Activated CD8-positive, alpha-beta memory T cell treated with anti-CD3 and anti-CD28 coated beads for 36 hours (primary cell): Measurements from ENCODE around the gene MAGEA2B. TPM values are rescaled to one million over a fixed set of nuclear protein-coding genes. Genes with fewer than 3 reads are reported as not detected.
"Not testable (repeated sequence)": the region's sequence is repeated elsewhere in the genome, so short reads cannot be mapped to it uniquely, and the experiment has no call there.

Experiments used
- CTCF ChIA-PET: fragments of 350-600 bp; sonication (Branson Sonifier 250); formaldehyde crosslinking; loops from one replicate; lab custom pipeline; 2021; ENCODE audit warnings: antibody characterized with exemption; lab: Charles Lee
- POLR2A ChIA-PET: fragments of 350-600 bp; sonication (Branson Sonifier 250); formaldehyde crosslinking; loops from one replicate; lab custom pipeline; 2021; ENCODE audit warnings: antibody characterized with exemption; lab: Charles Lee
- total RNA-seq, 2 experiments: library from RNA; stranded (reverse); gene quantifications; one replicate each; pipeline ENCODE4 v1.2.3, GENCODE V29; 2021

Gene MAGEA2B, protein sequence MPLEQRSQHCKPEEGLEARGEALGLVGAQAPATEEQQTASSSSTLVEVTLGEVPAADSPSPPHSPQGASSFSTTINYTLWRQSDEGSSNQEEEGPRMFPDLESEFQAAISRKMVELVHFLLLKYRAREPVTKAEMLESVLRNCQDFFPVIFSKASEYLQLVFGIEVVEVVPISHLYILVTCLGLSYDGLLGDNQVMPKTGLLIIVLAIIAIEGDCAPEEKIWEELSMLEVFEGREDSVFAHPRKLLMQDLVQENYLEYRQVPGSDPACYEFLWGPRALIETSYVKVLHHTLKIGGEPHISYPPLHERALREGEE
- not detected for total RNA-seq

DNA sequence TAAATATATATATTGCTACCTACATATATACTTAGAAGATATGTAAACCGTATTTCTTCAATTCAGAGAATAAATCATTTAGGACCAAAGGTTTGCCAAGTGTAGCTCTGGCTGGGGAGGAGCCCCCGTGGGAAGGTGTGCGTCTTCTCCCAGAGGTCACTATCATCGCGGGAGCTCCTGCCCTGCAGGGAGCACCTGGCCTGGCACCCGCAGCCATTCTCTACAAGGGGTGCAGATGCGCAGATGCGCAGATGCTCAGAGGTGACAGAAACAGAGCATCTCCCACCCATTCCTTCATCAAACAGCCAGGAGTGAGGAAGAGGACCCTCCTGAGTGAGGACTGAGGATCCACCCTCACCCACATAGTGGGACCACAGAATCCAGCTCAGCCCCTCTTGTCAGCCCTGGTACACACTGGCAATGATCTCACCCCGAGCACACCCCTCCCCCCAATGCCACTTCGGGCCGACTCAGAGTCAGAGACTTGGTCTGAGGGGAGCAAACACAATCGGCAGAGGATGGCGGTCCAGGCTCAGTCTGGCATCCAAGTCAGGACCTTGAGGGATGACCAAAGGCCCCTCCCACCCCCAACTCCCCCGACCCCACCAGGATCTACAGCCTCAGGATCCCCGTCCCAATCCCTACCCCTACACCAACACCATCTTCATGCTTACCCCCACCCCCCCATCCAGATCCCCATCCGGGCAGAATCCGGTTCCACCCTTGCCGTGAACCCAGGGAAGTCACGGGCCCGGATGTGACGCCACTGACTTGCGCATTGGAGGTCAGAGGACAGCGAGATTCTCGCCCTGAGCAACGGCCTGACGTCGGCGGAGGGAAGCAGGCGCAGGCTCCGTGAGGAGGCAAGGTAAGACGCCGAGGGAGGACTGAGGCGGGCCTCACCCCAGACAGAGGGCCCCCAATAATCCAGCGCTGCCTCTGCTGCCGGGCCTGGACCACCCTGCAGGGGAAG lies at the start of gene MAGEA2B:
MAGEA2B (plus strand) TSS at position 814 of the 973 bp plus-strand sequence. CDS start 2,479 bp downstream, outside the sequence.
- CTCF ChIA-PET, POLR2A ChIA-PET: not testable (repeated sequence)

DNA sequence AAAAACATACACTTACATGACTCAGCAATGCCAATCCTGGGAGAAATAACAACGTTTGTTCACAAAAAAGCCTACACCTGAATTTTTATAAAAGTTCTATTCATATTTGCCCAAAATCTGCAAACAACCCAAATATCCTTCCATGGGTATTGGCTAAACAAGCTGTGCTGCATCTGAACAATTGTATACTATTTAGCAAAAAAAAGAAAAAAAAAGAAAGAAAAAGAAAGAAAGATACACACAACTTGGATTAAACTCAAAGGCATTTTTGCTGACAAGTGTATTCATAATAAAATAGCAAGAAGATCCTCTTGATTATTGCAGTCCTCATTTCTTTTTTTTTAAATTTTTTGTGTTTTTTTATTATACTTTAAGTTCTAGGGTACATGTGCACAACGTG lies 40.3 kb upstream of the MAGEA2B start:
- CTCF ChIA-PET, result no interaction called here
- POLR2A ChIA-PET, result no interaction called here

DNA sequence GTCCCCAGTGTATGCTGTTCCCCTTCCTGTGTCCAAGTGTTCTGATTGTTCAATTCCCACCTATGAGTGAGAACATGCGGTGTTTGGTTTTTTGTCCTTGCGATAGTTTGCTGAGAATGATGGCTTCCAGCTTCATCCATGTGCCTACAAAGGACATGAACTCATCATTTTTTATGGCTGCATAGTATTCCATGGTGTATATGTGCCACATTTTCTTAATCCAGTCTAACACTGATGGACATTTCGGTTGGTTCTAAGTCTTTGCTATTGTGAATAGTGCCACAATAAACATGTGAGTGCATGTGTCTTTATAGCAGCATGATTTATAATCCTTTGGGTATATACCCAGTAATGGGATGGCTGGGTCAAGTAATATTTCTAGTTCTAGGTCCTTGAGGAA lies 39.8 kb upstream of the MAGEA2B start:
- POLR2A ChIA-PET, CTCF ChIA-PET: not testable (repeated sequence)

DNA sequence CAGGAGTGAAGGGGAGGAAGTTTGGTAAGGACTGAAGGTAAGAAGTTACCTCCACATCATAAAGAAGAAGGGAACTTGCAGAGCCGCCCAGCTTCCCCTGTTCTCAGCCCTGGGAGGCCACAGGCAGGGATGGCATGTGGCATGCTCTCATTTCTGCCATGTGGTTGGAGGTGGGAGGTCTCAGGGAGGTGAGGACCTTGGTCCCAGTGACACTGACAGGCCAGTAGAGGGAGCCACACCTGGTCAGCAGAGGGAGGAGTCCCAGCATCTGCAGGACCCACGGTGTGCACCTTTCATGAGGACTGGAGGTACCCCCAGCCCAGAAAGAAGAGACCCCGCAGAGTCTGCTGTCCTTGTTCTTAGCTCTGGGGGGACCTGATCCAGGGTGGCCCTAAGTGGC lies 33.4 kb upstream of the MAGEA2B start:
- CTCF ChIA-PET, POLR2A ChIA-PET: not testable (repeated sequence)

DNA sequence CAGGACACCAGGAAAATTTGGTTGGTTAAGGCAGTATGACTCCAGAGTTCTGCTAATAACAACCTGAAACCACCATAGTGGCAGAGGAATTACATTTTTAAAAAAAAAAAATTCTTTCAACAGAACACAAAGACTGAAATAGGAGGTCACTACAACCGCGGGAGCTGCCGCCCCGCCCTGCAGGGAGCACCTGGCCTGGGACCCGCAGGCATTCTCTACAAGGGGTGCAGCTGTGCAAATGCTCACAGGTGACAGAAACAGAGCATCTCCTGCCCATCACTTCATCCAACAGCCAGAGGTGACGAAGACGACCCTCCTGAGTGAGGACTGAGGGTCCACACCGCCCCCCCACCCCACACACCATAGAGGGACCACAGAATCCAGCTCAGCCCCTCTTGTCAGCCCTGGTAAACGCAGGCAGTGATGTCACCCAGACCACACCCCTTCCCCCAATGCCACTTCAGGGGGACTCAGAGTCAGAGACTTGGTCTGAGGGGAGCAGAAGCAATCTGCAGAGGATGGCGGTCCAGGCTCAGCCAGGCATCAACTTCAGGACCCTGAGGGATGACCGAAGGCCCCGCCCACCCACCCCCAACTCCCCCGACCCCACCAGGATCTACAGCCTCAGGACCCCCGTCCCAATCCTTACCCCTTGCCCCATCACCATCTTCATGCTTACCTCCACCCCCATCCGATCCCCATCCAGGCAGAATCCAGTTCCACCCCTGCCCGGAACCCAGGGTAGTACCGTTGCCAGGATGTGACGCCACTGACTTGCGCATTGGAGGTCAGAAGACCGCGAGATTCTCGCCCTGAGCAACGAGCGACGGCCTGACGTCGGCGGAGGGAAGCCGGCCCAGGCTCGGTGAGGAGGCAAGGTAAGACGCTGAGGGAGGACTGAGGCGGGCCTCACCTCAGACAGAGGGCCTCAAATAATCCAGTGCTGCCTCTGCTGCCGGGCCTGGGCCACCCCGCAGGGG lies 16.2 kb upstream of the MAGEA2B start, which contains the start of gene MAGEA3:
MAGEA3 (plus strand) TSS at position 843 of the 980 bp plus-strand sequence. CDS start 2,039 bp downstream, outside the sequence.
- POLR2A ChIA-PET, CTCF ChIA-PET: not testable (repeated sequence)

DNA sequence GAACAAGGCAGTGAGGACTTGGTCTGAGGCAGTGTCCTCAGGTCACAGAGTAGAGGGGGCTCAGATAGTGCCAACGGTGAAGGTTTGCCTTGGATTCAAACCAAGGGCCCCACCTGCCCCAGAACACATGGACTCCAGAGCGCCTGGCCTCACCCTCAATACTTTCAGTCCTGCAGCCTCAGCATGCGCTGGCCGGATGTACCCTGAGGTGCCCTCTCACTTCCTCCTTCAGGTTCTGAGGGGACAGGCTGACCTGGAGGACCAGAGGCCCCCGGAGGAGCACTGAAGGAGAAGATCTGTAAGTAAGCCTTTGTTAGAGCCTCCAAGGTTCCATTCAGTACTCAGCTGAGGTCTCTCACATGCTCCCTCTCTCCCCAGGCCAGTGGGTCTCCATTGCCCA lies 14.0 kb upstream of the MAGEA2B start:
- POLR2A ChIA-PET, CTCF ChIA-PET: not testable (repeated sequence)

DNA sequence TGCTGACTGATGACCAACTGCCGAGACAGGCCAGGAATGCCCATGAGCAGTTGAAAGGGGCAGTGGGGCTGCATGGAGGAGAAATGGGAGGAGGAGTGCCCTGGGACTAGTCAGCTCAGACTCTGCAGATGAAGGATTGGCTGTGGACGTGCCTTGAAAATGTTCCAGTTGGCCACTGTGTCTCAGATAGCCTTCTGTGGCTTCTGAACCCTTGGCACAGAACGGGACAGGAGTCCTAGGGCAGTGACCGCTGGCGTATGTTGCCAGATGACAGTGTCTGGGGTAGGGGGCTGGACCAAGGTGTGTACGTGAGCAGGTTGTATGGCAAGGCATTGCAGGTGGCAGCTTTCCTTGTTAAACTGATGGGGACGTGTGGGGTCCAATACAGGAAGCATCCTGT lies 7.9 kb upstream of the MAGEA2B start:
- POLR2A ChIA-PET, CTCF ChIA-PET: not testable (repeated sequence)

DNA sequence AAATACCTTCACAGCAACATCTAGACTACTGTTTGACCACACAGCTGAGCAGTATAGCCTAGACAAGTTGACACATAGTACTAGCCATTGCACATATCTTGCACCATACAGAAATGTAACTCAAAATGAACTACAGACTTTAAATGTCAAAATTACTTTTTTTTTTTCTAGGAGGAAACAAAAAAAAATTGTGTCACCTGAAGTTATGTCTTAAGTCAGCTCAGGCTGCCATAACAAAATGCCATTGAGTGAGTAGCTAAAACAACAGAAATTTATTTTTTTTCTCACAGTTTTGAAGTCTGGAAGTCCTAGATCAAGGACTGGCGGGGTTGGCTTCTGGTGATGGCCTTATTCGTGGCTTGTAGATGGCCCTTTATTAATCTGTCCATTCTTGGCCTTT lies 5.3 kb upstream of the MAGEA2B start, which contains the start of gene CSAG2:
CSAG2 (minus strand) TSS at position 101 of the 400 bp plus-strand sequence. CDS start 161 bp downstream, outside the sequence.
- POLR2A ChIA-PET, CTCF ChIA-PET: not testable (repeated sequence)

DNA sequence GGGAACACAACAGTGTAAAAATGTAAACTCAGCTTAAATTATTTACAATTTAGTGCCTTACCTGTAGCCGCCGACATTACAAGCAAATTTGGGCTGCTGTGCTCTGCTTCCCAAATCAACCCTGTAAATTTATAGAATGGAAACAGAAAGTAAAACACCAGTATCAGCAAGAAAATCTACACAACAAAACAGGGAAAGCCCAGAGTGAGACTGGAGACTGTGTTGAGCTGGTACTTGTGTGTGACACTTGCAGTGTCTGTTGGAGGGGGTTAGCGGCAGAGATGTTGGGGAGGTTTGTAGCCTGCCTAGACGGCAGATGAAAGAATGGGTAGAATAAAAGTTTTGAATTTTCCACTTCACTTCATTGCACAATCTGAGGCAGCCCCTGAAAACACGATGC lies 1.2 kb upstream of the MAGEA2B start:
- CTCF ChIA-PET, POLR2A ChIA-PET: not testable (repeated sequence)

DNA sequence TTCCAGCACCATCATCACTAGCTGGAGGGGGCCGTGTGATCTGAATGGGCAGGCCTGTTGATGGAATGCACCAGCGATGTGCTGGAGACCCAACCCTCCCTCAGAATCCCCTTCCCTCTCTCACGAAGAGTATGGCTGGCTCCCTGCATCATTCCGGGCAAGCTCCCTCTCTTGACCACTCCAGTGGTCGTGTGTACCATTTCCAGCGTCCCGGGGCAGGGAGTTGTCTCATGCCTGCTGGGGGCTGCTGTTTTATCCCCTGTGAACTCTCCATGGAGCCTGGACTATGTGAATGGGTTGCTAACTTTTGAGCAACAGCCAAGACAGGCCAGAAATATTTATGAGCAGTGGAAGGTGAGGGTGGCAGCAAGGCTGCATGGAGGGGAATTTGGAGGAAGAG lies 11.0 kb downstream of the MAGEA2B start:
- POLR2A ChIA-PET, result no interaction called here
- CTCF ChIA-PET, result no interaction called here

DNA sequence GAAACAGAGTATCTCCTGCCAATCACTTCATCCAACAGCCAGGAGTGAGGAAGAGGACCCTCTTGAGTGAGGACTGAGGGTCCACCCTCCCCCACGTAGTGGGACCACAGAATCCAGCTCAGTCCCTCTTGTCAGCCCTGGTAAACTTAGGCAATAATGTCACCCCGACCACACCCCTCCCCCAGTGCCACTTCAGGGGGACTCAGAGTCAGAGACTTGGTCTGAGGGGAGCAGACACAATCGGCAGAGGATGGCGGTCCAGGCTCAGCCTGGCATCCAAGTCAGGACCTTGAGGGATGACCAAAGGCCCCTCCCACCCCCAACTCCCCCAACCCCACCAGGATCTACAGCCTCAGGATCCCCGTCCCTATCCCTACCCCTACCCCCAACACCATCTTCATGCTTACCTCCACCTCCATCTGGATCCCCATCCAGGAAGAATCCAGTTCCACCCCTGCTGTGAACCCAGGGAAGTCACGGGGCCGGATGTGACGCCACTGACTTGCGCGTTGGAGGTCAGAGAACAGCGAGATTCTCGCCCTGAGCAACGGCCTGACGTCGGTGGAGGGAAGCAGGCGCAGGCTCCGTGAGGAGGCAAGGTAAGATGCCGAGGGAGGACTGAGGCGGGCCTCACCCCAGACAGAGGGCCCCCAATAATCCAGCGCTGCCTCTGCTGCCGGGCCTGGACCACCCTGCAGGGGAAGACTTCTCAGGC lies 19.0 kb downstream of the MAGEA2B start, which contains the start of the genes CSAG1 and MAGEA12:
CSAG1 (minus strand) TSS at position 461 of the 715 bp plus-strand sequence. CDS start 1,261 bp downstream, outside the sequence.
MAGEA12 (plus strand) TSS at position 497 of the 715 bp plus-strand sequence. CDS start 2,405 bp downstream, outside the sequence.
- ChIA-PET POLR2A (no interaction called here), CTCF (no interaction called here)

DNA sequence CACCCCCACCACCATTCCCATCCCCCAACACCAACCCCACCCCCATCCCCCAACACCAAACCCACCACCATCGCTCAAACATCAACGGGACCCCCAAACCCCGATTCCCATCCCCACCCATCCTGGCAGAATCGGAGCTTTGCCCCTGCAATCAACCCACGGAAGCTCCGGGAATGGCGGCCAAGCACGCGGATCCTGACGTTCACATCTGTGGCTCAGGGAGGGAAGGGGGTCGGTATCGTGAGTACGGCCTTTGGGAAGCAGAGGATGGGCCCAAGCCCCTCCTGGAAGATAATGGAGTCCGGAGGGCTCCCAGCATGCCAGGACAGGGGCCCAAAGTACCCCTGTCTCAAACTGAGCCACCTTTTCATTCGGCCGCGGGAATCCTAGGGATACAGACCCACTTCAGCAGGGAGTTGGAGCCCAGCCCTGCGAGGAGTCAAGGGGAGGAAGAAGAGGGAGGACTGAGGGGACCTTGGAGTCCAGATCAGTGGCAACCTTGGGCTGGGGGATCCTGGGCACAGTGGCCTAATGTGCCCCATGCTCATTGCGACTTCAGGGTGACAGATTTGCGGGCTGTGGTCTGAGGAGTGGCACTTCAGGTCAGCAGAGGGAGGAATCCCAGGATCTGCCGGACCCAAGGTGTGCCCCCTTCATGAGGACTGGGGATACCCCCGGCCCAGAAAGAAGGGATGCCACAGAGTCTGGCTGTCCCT lies 19.9 kb downstream of the MAGEA2B start:
- CTCF ChIA-PET, POLR2A ChIA-PET: not testable (repeated sequence)

DNA sequence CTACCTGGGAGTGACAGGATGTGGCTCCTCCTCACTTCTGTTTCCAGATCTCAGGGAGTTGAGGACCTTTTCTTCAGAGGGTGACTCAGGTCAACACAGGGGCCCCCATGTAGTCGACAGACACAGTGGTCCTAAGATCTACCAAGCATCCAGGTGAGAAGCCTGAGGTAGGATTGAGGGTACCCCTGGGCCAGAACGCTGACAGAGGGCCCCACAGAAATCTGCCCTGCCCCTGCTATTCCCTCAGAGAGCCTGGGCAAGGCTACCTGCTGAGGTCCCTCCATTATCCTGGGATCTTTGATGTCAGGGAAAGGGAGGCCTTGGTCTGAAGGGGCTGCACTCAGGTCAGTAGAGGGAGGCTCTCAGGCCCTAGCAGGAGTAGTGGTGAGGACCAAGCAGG lies 20.7 kb downstream of the MAGEA2B start:
- ChIA-PET POLR2A (no interaction called here), CTCF (no interaction called here)

DNA sequence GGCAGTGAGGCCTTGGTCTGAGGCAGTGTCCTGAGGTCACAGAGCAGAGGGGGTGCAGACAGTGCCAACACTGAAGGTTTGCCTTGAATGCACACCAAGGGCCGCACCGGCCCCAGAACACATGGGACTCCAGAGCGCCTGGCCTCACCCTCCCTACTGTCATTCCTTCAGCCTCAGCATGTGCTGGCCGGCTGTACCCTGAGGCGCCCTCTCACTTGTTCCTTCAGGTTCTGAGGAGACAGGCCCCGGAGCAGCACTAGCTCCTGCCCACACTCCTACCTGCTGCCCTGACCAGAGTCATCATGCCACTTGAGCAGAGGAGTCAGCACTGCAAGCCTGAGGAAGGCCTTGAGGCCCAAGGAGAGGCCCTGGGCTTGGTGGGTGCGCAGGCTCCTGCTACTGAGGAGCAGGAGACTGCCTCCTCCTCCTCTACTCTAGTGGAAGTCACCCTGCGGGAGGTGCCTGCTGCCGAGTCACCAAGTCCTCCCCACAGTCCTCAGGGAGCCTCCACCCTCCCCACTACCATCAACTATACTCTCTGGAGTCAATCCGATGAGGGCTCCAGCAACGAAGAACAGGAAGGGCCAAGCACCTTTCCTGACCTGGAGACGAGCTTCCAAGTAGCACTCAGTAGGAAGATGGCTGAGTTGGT lies 21.6 kb downstream of the MAGEA2B start:
- CTCF ChIA-PET, result no interaction called here
- POLR2A ChIA-PET, result no interaction called here

DNA sequence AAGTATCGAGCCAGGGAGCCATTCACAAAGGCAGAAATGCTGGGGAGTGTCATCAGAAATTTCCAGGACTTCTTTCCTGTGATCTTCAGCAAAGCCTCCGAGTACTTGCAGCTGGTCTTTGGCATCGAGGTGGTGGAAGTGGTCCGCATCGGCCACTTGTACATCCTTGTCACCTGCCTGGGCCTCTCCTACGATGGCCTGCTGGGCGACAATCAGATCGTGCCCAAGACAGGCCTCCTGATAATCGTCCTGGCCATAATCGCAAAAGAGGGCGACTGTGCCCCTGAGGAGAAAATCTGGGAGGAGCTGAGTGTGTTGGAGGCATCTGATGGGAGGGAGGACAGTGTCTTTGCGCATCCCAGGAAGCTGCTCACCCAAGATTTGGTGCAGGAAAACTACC lies 22.1 kb downstream of the MAGEA2B start:
- POLR2A ChIA-PET, CTCF ChIA-PET: not testable (repeated sequence)

DNA sequence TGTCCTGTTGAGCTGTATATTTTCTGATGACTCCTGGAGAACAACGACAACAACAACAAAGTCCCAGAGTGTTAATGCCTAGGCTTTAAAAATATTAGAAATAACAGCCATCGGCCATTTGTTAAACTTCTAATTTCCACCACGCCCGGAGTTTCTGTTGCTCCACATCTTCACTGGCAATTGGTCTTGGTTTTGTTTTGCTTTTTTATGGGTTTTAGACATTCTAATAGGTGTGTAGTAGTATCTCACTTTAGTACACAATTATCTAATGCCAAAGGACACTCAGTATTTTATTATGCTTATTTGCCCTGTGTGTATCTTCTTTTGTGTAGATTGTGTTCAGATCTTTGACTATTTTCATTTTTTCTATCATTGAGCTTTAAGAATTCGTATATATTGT lies 24.1 kb downstream of the MAGEA2B start:
- POLR2A ChIA-PET, result no interaction called here

More for the DNA sequence above, 24.1 kb downstream of the MAGEA2B start:
- CTCF ChIA-PET, result no interaction called here
